Dendritic cell treated with granulocyte-macrophage colony-stimulating factor and Interleukin-4, amounts not matched to agents 40 ng/mL and 50 ng/mL, for 4 days (primary cell): Measurements from ENCODE around the gene AMIGO1.

ENCODE experiments used
- H3K27ac Mint-ChIP-seq: one replicate; pipeline ENCODE4 v1.8.0; 2022; ENCODE audit warnings: mild to moderate bottlenecking, mixed read lengths
- H3K27me3 Mint-ChIP-seq: one replicate; pipeline ENCODE4 v1.8.0; 2022; ENCODE audit warnings: mild to moderate bottlenecking, mixed read lengths
- H3K36me3 Mint-ChIP-seq: one replicate; pipeline ENCODE4 v1.8.0; 2022; ENCODE audit warnings: low read depth, mixed read lengths
- H3K4me1 Mint-ChIP-seq: one replicate; pipeline ENCODE4 v1.8.0; 2022; ENCODE audit warnings: low read depth, mixed read lengths
- H3K4me3 Mint-ChIP-seq: one replicate; pipeline ENCODE4 v1.8.0; 2022; ENCODE audit warnings: mild to moderate bottlenecking, moderate library complexity, mixed read lengths
- H3K9me3 Mint-ChIP-seq: one replicate; pipeline ENCODE4 v1.8.0; 2022; ENCODE audit warnings: mixed read lengths
- intact Hi-C: fragments of 100-400 bp; cut with micrococcal nuclease; formaldehyde crosslinking; loops from one replicate; pipeline ENCODE4 v1.15.0; 2022

AMIGO1 gene

DNA sequence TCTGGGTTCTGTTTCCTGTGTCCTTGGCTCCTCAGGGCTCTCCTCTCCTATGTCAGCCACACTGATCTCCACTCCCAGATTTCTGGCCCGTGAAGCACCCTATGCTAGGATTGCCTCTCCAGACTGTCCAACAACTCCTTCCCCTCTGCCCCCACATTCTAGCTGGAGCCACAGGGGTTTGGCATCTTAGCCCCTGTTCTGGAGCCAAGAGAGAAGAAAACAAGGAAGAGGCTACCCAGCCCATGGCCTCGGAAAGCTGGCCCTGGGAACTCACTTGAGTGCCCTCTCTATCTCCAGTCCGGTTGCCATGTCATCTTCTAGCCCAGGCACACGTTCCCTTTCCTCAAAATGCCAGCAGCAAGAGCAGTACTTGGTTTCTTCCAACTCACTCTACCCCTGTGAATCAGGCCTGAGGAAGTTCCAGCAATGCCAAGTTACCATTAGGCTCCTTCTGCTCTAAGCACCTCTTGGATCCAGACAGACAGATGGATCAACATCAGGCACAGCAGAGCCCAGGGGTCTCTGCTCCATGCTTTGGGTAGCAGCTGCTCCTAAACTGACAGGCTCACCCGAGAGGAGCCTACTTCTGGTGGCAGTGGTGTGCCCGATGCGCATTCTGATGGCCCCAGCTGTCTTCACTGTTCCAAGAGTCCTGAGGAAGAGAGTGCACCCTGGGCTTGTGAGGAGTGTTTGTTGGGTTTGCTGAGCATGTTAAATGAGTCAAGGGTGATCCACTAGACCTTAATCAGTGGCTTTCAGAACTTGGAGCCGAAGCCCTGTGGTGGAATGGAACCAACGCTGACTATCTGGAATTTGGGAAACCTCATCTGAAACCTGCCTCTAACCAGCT is 18.5 kb upstream of the AMIGO1 start:
- no peaks in the 10 kb centered on the region for H3K36me3 Mint-ChIP-seq
- H3K27me3 Mint-ChIP-seq, result no peaks in the 10 kb centered on the region
- no peak overlapping the region for H3K27ac Mint-ChIP-seq
- intact Hi-C loops, result no loop called here
- H3K9me3 Mint-ChIP-seq, result no peaks in the 10 kb centered on the region
- peaks cover 10% of the 10 kb centered on the region for H3K4me1 Mint-ChIP-seq
- no peak overlapping the region for H3K4me3 Mint-ChIP-seq

DNA sequence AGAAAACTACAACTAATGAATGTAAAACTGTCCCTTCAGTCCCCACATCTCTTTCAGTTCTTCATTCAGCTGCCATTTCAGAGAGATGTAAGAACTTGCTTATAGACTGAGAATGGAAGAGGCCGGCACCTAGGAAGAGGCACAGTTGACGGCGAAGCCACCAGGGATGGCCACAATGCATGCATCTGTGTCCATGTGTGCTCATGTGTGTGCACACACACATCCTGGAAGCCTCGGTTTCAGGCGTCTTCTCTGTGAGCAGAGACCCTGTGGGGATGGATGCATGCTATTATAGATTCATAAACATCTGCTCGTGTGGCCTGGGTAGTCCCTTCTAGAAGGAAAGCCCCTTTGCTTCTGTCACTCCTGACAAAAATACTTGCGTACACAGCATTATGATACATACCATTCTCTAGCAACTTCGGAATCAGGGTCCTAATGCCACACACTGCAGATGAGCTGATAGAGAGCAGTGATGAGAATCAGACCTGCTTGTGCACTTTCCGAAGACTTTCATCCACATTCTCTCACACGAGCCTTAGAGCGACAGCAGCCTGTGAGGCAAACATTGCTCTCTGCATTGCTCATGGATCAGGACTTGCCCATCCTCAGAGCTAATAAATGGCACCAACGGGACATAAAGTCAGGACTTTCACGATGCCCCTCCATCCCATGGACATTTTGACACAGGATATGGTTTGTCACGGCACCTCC is 17.7 kb upstream of the AMIGO1 start:
- no peak overlapping the region for H3K27ac Mint-ChIP-seq

DNA sequence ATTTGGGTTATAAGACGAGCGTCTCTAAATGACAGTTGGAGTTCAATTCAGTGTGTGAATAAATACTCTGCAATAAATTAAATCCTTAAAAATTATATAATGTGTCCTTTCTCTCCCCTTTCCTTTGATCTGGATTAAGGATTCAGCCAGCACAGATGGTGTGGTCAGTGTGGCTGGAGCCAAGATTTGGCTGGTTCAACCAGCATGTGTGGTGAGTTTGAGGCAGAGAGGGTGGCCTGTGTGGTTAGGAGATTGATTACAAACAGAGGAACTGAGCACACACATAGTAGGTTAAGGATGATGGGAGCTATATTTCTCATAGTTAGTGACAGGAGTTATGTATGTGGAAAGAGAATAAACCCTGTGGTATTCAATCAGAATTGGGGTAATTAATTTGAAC is 14.2 kb upstream of the AMIGO1 start:
- intact Hi-C loops, result no loop called here
- H3K27ac Mint-ChIP-seq, result no peak overlapping the region
- H3K27me3 Mint-ChIP-seq, result peaks cover 8% of the 10 kb centered on the region
- no peaks in the 10 kb centered on the region for H3K9me3 Mint-ChIP-seq
- H3K4me3 Mint-ChIP-seq, result no peak overlapping the region
- no peaks in the 10 kb centered on the region for H3K36me3 Mint-ChIP-seq
- H3K4me1 Mint-ChIP-seq, result no peaks in the 10 kb centered on the region

More for the DNA sequence above, 17.7 kb upstream of the AMIGO1 start:
- peaks cover 3% of the 10 kb centered on the region for H3K4me1 Mint-ChIP-seq
- H3K4me3 Mint-ChIP-seq, result no peak overlapping the region
- intact Hi-C loops, result no loop called here
- H3K27me3 Mint-ChIP-seq, result no peaks in the 10 kb centered on the region
- H3K9me3 Mint-ChIP-seq, result no peaks in the 10 kb centered on the region
- no peaks in the 10 kb centered on the region for H3K36me3 Mint-ChIP-seq

DNA sequence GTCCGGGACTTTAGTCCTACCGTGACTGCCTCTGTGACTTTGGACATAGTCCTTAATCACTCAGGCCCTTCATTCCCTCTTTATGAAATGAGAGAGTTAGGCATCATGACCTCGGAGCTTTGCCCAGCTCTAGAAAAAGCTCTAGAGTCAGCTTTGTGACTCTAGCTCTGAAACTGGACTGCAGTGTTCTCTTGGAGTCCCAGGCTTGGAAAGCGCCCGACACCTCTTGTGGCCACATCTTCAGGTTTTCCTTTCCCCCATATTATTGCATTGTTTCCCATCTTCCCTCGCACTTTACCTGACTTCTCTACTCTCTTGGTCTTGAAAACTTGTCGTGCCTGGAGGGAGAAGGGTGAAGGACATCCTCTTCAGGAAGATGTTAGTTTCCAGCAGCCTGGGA is 12.5 kb upstream of the AMIGO1 start:
- Mint-ChIP-seq H3K9me3 (no peaks in the 10 kb centered on the region), H3K36me3 (no peaks in the 10 kb centered on the region), H3K27me3 (peaks cover 8% of the 10 kb centered on the region), H3K4me1 (no peaks in the 10 kb centered on the region), H3K27ac (no peak overlapping the region), H3K4me3 (no peak overlapping the region)
- intact Hi-C loops, result no loop called here

DNA sequence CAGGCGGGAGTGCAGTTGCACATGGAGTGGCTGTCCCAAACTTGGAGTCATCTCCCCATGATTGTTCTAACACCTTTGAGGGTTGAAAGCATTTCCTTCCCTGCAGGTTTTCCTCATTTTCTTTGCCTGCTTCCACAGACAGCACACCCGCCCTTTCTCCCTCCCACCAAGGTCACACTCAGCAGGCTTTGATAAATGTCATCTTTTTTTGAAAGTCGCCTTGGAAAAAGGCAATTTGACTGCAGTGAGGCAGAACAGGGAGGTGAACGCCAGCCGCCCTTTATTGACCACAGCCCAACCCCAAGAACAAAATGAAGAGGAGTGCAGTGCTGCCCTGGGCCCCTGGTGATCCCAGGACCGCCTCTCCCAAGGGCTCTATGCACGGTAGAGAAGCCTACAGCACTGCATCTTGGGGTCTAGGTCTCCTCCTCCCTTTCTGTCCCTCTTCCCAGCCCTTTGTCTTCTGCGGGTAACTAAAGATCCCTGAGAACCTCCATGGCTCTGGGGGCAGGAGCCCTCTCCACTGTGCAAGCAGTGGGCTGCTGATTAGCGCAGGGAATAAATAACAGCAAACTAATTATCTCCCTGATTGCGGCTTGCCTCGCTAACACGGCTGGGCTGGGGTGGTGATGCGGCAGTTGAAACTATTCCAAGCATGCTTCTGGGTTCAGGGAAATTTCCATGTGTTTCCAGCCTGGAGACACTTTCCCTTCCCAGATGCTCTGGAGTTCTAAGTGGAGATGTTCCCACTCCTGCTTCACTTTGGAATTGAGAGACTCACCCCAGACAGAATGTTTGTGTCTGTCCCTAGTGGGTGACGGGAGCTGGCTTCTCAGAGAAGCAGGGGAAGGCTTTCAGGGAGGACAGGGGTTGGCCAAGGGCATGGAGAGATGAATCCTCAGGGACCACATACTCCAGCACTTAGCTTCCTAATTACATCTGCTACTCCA is 11.8 kb upstream of the AMIGO1 start:
- intact Hi-C loops, result no loop called here
- no peaks in the 10 kb centered on the region for H3K4me1 Mint-ChIP-seq
- no peaks in the 10 kb centered on the region for H3K36me3 Mint-ChIP-seq
- no peak overlapping the region for H3K27ac Mint-ChIP-seq
- peaks cover 8% of the 10 kb centered on the region for H3K27me3 Mint-ChIP-seq
- H3K4me3 Mint-ChIP-seq, result no peak overlapping the region
- H3K9me3 Mint-ChIP-seq, result no peaks in the 10 kb centered on the region

DNA sequence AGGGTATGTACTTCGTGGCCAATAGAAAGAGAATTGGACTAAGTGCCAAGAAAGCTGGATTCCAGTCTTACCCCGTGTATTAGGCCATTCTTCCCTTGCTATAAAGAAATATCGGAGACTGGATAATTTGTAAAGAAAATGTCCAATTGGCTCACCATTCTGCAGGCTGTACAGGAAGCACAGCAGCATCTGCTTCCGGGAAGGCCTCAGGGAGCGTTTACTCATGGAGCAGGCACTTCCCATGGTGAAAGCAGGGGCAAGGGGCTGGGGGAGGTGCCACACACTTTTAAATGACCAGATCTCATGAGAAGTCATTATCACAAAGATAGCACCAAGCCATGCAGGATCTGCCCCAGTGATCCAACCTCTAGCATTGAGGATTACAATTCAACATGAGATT is 7.8 kb upstream of the AMIGO1 start:
- H3K4me3 Mint-ChIP-seq, result no peak overlapping the region
- intact Hi-C loops, result no loop called here
- H3K27me3 Mint-ChIP-seq, result peaks cover 8% of the 10 kb centered on the region
- no peaks in the 10 kb centered on the region for H3K4me1 Mint-ChIP-seq
- H3K9me3 Mint-ChIP-seq, result no peaks in the 10 kb centered on the region
- no peak overlapping the region for H3K27ac Mint-ChIP-seq
- no peaks in the 10 kb centered on the region for H3K36me3 Mint-ChIP-seq

DNA sequence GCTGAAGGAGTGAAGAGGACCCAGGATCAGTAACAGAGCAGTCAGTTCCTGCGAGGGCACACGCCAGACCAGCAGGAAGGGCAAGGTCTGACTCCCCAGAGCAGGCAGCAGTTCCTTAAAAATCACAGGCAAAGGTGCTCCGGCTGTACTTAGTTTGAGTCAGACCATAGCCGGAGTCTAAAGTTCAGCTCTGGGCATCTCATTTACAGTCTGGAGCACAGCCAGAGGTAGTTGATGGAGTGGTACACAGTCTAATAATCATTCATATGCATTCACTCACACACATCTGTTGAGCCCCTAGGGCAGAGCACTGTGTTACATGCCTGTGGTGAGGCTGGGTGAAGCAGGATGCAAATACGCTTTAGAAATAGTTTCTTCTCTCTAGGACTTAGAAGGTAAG is 7.3 kb upstream of the AMIGO1 start:
- no peaks in the 10 kb centered on the region for H3K9me3 Mint-ChIP-seq
- H3K27ac Mint-ChIP-seq, result no peak overlapping the region
- intact Hi-C loops, result no loop called here
- peaks cover 13% of the 10 kb centered on the region for H3K27me3 Mint-ChIP-seq
- no peaks in the 10 kb centered on the region for H3K36me3 Mint-ChIP-seq
- H3K4me3 Mint-ChIP-seq, result no peak overlapping the region
- H3K4me1 Mint-ChIP-seq, result no peaks in the 10 kb centered on the region

DNA sequence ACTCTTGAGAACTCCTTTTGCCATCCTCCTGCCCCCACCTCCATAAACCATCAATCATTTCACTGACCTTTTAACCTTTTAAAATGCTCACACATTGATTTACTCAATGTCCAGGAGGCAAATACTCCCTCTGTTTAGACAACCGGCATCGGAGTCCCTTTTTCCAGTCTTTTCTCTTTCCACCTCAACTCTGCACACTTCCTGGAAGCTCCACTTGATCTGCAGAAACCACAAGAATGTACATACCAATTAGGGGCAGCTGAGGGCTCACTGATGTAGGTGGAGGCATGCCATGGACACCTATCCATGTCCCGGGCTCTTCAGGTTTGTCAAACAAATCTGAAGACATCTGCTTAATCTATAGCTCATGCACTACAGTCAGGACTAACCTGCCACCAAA is 5.3 kb upstream of the AMIGO1 start:
- H3K4me1 Mint-ChIP-seq, result peaks cover 8% of the 10 kb centered on the region
- no peak overlapping the region for H3K27ac Mint-ChIP-seq
- peaks cover 22% of the 10 kb centered on the region for H3K27me3 Mint-ChIP-seq
- intact Hi-C loops, result no loop called here
- no peaks in the 10 kb centered on the region for H3K36me3 Mint-ChIP-seq
- H3K9me3 Mint-ChIP-seq, result no peaks in the 10 kb centered on the region
- H3K4me3 Mint-ChIP-seq, result no peak overlapping the region

DNA sequence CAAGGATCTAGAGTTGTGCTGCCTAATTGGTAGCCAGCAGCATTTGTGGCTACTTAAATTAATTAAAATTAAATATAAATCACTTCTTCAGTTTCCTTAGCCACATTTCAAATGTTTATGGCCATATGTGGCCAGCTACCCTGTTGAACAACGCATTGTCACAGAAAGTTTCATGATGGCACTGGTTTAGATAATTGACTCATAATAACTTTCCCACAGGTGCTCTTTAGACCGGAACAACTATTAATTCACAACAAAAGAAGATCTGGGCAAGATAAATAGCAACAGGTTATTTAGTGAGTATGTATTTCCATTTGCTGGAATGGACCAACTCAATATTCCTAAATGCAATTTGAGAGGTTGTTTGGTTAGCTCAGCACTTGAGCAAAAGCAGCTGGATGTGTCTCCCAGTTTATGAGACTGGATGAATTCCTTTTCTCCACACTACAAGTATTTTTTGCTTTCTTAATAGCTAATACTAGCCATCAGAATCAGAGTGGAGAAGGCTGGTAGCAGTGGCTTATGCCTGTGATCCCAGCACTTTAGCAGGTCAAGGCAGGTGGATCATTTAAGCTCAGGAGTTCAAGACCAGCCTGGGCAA is 3.7 kb upstream of the AMIGO1 start:
- intact Hi-C loops, result no loop called here
- Mint-ChIP-seq H3K27me3 (peaks cover 34% of the 10 kb centered on the region), H3K4me3 (no peak overlapping the region), H3K4me1 (peaks cover 20% of the 10 kb centered on the region), H3K27ac (no peak overlapping the region), H3K9me3 (no peaks in the 10 kb centered on the region), H3K36me3 (no peaks in the 10 kb centered on the region)

DNA sequence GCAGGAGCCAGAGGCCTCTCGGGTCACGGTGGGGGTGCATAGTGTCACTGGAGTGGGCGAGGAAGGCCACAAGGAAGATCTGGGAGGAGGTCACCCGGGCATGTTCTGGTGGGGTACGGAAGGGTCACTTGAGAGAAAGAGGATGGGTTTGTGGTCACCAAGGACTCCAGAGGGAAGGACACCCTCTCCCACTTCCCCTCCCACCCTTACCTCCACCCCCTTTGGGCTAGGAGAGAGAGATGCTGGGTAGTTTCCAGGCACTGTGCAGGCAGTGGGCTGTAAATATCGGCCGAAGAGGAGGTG is 703 bp downstream of the AMIGO1 start:
- peaks cover 34% of the 10 kb centered on the region for H3K4me1 Mint-ChIP-seq
- no peaks in the 10 kb centered on the region for H3K36me3 Mint-ChIP-seq
- no peak overlapping the region for H3K27ac Mint-ChIP-seq

DNA sequence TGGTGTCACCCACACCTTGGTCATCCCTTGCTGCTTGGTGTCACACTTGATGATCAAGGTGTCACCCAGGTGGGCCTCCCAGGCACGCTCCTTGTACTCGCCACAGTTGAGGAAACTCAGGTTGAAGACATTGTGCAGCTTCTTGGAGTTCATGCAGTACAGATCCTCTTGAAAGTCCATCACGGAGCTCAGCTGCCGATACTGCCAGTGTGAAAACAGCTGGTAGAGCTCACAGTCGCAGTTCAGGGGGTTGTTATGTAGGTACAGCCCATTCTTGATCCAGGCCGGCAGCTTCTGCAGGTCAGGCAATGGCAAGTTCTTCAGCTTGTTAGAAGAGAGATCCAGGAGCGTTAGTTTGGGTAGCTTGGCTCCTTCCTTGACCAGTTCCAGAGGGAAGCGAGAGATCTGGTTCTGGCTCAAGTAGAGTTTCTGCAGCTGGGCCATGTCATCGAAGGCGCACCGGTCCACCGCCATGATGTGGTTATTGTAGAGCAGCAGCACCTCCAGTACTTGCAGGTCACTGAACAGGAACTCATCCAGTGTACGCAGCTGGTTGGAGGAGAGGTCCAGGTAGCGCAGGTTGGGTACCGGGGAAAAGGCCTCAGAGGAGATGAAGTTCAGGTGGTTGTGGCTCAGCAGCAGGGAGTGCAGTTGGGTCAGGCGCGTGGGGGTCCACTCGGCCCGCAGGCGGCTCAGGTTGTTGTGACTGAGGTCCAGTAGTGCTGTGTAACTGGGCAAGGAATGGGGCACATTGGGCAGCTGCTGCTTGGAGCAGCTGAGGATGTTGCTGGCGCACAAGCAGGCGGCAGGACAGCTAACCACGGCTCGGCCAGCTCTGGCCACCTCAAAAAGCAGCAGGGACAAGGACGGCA is 1.3 kb downstream of the AMIGO1 start:
- Mint-ChIP-seq H3K4me1 (peaks cover 34% of the 10 kb centered on the region), H3K27ac (no peak overlapping the region), H3K9me3 (no peaks in the 10 kb centered on the region), H3K36me3 (no peaks in the 10 kb centered on the region), H3K27me3 (peaks cover 42% of the 10 kb centered on the region), H3K4me3 (peak overlapping the region; percentile 77)
- intact Hi-C loops, result no loop called here

More for the DNA sequence above, 703 bp downstream of the AMIGO1 start:
- H3K27me3 Mint-ChIP-seq, result peaks cover 42% of the 10 kb centered on the region
- intact Hi-C loops, result no loop called here
- H3K9me3 Mint-ChIP-seq, result no peaks in the 10 kb centered on the region
- H3K4me3 Mint-ChIP-seq, result peak overlapping the region; percentile 77

DNA sequence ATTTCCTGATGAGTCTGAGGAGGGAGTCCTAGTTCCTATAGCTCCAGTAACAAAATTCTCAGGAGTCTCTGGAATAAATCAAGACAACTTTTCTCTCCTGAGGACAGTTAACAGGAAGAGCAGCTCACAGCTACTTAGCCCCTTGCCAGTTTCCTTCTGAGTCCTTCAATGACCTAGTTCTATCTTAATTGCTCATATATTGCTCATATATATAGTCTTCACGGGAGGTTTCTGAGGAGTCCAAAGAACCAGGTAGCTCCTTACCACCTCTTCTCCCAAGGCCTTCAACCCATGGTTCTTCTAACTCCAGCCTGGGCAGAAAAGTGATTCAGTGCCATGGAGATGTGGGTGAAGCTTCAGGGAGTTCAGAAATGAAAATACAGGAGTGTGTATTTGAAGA is 4.6 kb downstream of the AMIGO1 start:
- intact Hi-C loops, result no loop called here
- H3K27ac Mint-ChIP-seq, result no peak overlapping the region
- H3K27me3 Mint-ChIP-seq, result peaks cover 21% of the 10 kb centered on the region
- no peak overlapping the region for H3K4me3 Mint-ChIP-seq
- peaks cover 16% of the 10 kb centered on the region for H3K36me3 Mint-ChIP-seq
- peaks cover 57% of the 10 kb centered on the region for H3K4me1 Mint-ChIP-seq
- no peaks in the 10 kb centered on the region for H3K9me3 Mint-ChIP-seq

DNA sequence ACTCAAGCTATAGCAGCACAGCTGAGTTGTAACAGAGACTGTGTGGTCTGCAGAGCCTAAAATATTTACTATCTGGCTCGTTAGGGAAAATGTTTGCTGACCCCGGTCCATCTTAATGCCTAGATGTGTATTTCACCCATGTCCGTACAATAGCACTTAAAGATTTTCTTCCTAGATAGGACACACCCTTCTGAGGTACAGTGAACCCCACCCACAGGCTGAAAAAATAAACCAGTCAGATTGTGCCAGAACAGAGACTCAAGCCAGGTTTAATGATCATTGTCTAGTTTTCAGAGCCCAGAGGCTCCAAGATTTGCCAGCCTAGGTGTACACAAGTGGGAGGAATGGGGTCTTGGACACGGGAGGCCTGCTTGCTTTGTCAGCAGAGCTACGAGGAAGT is 5.6 kb downstream of the AMIGO1 start:
- intact Hi-C loops, result no loop called here
- Mint-ChIP-seq H3K4me1 (peaks cover 61% of the 10 kb centered on the region), H3K4me3 (no peak overlapping the region), H3K27me3 (peaks cover 14% of the 10 kb centered on the region), H3K36me3 (peaks cover 26% of the 10 kb centered on the region), H3K27ac (no peak overlapping the region), H3K9me3 (no peaks in the 10 kb centered on the region)
